K562 treated with DMSO at 1 percent for 48 hours (cell line): ENCODE measurements around the gene WDR11. TPM values are rescaled to one million over a fixed set of nuclear protein-coding genes. Genes with fewer than 3 reads are reported as not detected.

Experiments used
- total RNA-seq: library from RNA; unstranded; fragments of 300-600 nt; gene quantifications from 2 replicates; pipeline ENCODE4 v1.2.3, GENCODE V29; 2022; ENCODE audit warnings: low replicate concordance; ENCODE audit errors: extremely low read depth

The WDR11 gene, protein sequence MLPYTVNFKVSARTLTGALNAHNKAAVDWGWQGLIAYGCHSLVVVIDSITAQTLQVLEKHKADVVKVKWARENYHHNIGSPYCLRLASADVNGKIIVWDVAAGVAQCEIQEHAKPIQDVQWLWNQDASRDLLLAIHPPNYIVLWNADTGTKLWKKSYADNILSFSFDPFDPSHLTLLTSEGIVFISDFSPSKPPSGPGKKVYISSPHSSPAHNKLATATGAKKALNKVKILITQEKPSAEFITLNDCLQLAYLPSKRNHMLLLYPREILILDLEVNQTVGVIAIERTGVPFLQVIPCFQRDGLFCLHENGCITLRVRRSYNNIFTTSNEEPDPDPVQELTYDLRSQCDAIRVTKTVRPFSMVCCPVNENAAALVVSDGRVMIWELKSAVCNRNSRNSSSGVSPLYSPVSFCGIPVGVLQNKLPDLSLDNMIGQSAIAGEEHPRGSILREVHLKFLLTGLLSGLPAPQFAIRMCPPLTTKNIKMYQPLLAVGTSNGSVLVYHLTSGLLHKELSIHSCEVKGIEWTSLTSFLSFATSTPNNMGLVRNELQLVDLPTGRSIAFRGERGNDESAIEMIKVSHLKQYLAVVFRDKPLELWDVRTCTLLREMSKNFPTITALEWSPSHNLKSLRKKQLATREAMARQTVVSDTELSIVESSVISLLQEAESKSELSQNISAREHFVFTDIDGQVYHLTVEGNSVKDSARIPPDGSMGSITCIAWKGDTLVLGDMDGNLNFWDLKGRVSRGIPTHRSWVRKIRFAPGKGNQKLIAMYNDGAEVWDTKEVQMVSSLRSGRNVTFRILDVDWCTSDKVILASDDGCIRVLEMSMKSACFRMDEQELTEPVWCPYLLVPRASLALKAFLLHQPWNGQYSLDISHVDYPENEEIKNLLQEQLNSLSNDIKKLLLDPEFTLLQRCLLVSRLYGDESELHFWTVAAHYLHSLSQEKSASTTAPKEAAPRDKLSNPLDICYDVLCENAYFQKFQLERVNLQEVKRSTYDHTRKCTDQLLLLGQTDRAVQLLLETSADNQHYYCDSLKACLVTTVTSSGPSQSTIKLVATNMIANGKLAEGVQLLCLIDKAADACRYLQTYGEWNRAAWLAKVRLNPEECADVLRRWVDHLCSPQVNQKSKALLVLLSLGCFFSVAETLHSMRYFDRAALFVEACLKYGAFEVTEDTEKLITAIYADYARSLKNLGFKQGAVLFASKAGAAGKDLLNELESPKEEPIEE
- total RNA-seq: not detected in 2 replicates

DNA sequence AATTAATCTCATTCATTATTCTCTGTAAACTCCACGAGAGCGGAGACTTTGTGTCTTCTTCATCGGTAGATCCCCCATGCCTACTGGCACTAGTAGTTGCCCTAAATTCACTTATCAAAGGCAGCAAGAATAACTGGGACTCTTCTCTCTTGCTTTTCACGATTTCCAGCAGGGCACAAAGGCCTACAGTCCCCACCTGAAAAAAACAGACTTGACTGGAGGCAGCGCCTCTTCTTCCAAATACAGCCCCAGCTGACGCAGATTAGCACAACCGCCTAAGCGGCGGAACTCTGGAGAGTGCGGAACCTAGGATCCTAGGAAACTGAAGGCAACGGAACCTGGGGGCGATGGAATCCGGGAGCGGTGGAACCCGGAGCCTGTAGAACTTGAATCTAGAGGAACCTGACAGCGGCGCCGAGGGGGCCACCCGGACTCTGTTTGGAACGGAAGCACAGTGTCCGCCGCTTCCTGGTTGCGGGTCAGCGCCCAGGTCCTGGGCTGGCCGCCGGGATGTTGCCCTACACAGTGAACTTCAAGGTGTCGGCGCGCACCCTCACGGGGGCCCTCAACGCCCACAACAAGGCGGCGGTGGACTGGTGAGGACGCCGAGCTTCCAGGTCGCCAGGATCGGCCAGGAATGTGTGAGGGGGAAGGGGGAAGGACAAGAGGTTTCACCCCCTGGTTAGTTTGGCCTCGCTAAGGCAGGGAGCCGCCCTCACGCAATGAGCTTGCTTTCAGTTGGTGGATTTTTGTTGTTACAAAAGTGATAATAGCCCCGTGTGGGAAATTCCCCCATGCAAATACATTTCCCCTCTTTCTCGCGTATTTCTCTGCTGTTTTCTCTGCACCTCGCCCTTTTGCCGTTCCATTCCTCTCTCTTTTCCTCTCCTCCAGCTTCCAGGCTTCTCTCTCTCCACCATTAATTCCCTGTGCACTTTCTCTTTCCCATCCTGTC lies at the start of gene WDR11:
Gene WDR11, plus strand, starts transcription at position 452 of the 955 bp plus-strand sequence. Its CDS starts 59 bp downstream, at position 511.

